DOHH2 (cell line): Measurements from ENCODE around the gene VCY.
"Not testable (repeated sequence)": the region's sequence is repeated elsewhere in the genome, so short reads cannot be mapped to it uniquely, and the experiment has no call there.

Experiments
- H3F3A ChIP-seq: fragments of 200-600 bp; sonication (generic), shearing (Covaris generic); 2 replicates; pipeline ENCODE4 v1.6.0; 2016; ENCODE audit warnings: antibody characterized with exemption, mild to moderate bottlenecking; ENCODE audit not compliant: control insufficient read depth, insufficient read depth
- H3K27ac ChIP-seq: fragments of 200-600 bp; sonication (generic); 2 replicates; pipeline ENCODE4 v1.5.1; 2014; ENCODE audit warnings: low read depth, mild to moderate bottlenecking, low read length, moderate library complexity
- H3K27me3 ChIP-seq: fragments of 200-600 bp; sonication (generic); 2 replicates; pipeline ENCODE4 v1.6.1; 2014; ENCODE audit warnings: mild to moderate bottlenecking, low read length, mixed read lengths; ENCODE audit not compliant: control insufficient read depth
- H3K36me3 ChIP-seq: fragments of 200-600 bp; sonication (generic); 2 replicates; pipeline ENCODE4 v1.6.1; 2014; ENCODE audit warnings: mild to moderate bottlenecking, low read length, moderate library complexity, mixed read lengths; ENCODE audit not compliant: control insufficient read depth
- H3K4me1 ChIP-seq: fragments of 200-600 bp; sonication (generic); 2 replicates; pipeline ENCODE4 v1.6.1; 2014; ENCODE audit warnings: mild to moderate bottlenecking, low read length, mixed read lengths; ENCODE audit not compliant: control insufficient read depth
- H3K4me2 ChIP-seq: fragments of 200-600 bp; sonication (generic); 2 replicates; pipeline ENCODE4 v1.6.0; 2014; ENCODE audit warnings: mild to moderate bottlenecking, low read length, moderate library complexity
- H3K4me3 ChIP-seq: fragments of 200-600 bp; sonication (generic); 2 replicates; pipeline ENCODE4 v1.5.1; 2014; ENCODE audit warnings: mild to moderate bottlenecking, low read length, mixed read lengths
- H3K79me2 ChIP-seq: fragments of 200-600 bp; sonication (generic); 2 replicates; pipeline ENCODE4 v1.6.1; 2014; ENCODE audit warnings: mild to moderate bottlenecking, low read length, mixed read lengths; ENCODE audit not compliant: control insufficient read depth
- H3K9me2 ChIP-seq: fragments of 200-600 bp; sonication (generic); replicated peaks from 2 replicates; pipeline ENCODE4 v1.6.1; 2014; ENCODE audit warnings: mild to moderate bottlenecking, low read length, mixed read lengths; ENCODE audit not compliant: control insufficient read depth
- H3K9me3 ChIP-seq: fragments of 200-600 bp; sonication (generic); 2 replicates; pipeline ENCODE4 v1.6.1; 2014; ENCODE audit warnings: antibody characterized with exemption, low read length, mixed read lengths; ENCODE audit not compliant: control insufficient read depth, insufficient read depth
- H4K20me1 ChIP-seq: fragments of 200-600 bp; sonication (generic); 2 replicates; pipeline ENCODE4 v1.6.0; 2014; ENCODE audit warnings: low read depth, mild to moderate bottlenecking, antibody characterized with exemption, low read length, moderate library complexity; ENCODE audit not compliant: control insufficient read depth, insufficient read depth

VCY gene

DNA sequence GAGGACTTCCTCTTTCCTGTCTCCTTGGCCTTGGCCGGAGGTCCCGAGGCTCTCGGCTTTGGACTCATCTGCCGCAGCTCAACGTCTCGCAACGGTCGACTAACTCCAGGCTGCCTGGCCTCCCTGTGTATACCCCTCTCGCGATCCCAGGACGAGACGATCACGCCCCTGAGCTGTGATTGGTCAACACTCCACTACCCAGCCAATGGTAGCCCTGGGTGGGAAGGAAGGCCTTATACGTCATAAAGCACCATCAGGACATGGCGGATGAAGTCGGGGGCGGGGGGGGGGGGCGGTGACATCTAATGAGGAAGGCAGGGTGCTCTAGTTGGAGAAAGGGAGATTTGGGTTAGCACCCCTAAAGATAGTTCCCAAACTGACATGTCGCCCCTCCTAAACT, at the start of gene VCY:
VCY (minus strand) TSS at position 101 of the 400 bp plus-strand sequence; CDS start at position 68, 33 bp downstream.
- not testable (repeated sequence) for H3K4me2 ChIP-seq, H3K27me3 ChIP-seq, H3K4me1 ChIP-seq, H3K27ac ChIP-seq, H3K4me3 ChIP-seq, H3K9me2 ChIP-seq, H3F3A ChIP-seq, H3K36me3 ChIP-seq, H4K20me1 ChIP-seq, H3K79me2 ChIP-seq, H3K9me3 ChIP-seq

DNA sequence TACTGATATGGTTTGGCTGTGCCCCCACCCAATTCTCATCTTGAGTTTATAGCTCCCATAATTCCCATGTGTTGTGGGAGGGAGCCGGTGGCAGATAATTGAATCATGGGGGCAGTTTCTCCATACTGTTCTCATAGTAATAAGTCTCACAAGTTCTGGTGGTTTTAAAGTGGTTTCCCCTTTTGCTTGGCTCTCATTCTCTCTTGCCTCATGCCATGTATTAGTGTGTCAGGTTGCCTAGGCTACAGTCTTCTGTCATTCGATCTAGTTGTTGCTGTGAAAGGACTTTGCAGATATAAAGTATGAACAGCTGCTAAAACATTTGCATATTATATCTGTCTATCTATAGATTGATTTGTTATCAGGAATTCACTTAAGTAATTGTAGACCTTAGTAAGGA, 44.1 kb upstream of the VCY start:
- H3K4me2 ChIP-seq, H3K4me1 ChIP-seq, H3K27me3 ChIP-seq, H3K9me3 ChIP-seq, H3K36me3 ChIP-seq, H3K9me2 ChIP-seq, H4K20me1 ChIP-seq, H3K4me3 ChIP-seq, H3K79me2 ChIP-seq, H3F3A ChIP-seq, H3K27ac ChIP-seq: not testable (repeated sequence)

DNA sequence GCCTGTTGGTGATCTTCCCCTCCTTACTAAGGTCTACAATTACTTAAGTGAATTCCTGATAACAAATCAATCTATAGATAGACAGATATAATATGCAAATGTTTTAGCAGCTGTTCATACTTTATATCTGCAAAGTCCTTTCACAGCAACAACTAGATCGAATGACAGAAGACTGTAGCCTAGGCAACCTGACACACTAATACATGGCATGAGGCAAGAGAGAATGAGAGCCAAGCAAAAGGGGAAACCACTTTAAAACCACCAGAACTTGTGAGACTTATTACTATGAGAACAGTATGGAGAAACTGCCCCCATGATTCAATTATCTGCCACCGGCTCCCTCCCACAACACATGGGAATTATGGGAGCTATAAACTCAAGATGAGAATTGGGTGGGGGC, 25.6 kb upstream of the VCY start:
- H3K9me2 ChIP-seq, H3K27me3 ChIP-seq, H3K9me3 ChIP-seq, H3K4me2 ChIP-seq, H3K4me1 ChIP-seq, H3K4me3 ChIP-seq, H4K20me1 ChIP-seq, H3F3A ChIP-seq, H3K27ac ChIP-seq, H3K79me2 ChIP-seq, H3K36me3 ChIP-seq: not testable (repeated sequence)

DNA sequence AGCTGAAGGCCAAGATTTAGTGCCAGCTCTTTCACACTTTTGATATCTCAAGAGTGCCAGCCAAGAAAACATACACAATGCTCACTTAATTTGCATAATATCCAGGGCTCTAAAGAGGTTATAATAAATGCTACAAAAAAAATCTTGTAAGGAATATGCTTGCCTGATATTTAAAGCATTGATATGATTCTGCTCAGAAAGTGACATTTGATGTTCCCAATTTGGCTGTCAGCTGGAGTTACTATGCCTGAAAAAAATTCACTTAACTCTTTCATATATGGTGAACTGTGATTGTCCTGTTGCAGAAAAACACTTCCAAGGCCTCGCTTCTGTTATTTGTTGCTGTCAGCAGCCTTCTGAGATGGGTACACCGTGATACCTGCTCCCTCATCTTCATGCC, 43.9 kb downstream of the VCY start:
- H3K4me2 ChIP-seq: not testable (repeated sequence)

More for the DNA sequence above, 43.9 kb downstream of the VCY start:
- not testable (repeated sequence) for H3K27me3 ChIP-seq, H3K79me2 ChIP-seq, H3K4me1 ChIP-seq, H3K9me2 ChIP-seq, H3K36me3 ChIP-seq, H3K27ac ChIP-seq, H3F3A ChIP-seq, H3K9me3 ChIP-seq, H4K20me1 ChIP-seq, H3K4me3 ChIP-seq
